IMR-90 (cell line): ENCODE results near the gene SIDT1.

Experiments used
- BHLHE40 ChIP-seq: fragments of 150-350 bp; IDR thresholded peaks from 2 replicates; pipeline ENCODE4 v1.6.1; 2016; ENCODE audit warnings: mild to moderate bottlenecking, low read depth, low read length
- CHD1 ChIP-seq: IDR thresholded peaks from 2 replicates; pipeline ENCODE4 v1.6.1; 2012; ENCODE audit warnings: low read depth, low read length, improper control_type of control experiment
- CTCF ChIP-seq: conservative IDR thresholded peaks from 2 replicates; pipeline ENCODE4 v1.5.1; 2012; ENCODE audit warnings: mild to moderate bottlenecking, low read depth, low read length, improper control_type of control experiment
- ELK1 ChIP-seq: fragments of 150-350 bp; IDR thresholded peaks from 2 replicates; pipeline ENCODE4 v1.6.1; 2016; ENCODE audit warnings: low read depth, mild to moderate bottlenecking, low read length, moderate library complexity, borderline replicate concordance
- FOS ChIP-seq: fragments of 150-350 bp; IDR thresholded peaks from 2 replicates; pipeline ENCODE4 v1.6.1; 2016; ENCODE audit warnings: low read depth, low read length
- MAFK ChIP-seq: IDR thresholded peaks from 2 replicates; pipeline ENCODE4 v1.6.1; 2012; ENCODE audit warnings: low read depth, low read length, improper control_type of control experiment
- MAZ ChIP-seq: IDR thresholded peaks from 2 replicates; pipeline ENCODE4 v1.6.1; 2012; ENCODE audit warnings: low read depth, mild to moderate bottlenecking, low read length, improper control_type of control experiment, moderate library complexity, borderline replicate concordance
- MXI1 ChIP-seq: IDR thresholded peaks from 2 replicates; pipeline ENCODE4 v1.6.1; 2012; ENCODE audit warnings: low read depth, mild to moderate bottlenecking, low read length, moderate library complexity, borderline replicate concordance
- POLR2A ChIP-seq: IDR thresholded peaks from 2 replicates; pipeline ENCODE4 v1.6.1; 2012; ENCODE audit warnings: mild to moderate bottlenecking, low read depth, low read length
- RAD21 ChIP-seq: IDR thresholded peaks from 2 replicates; pipeline ENCODE4 v1.6.1; 2012; ENCODE audit warnings: low read length, improper control_type of control experiment
- RFX5 ChIP-seq: IDR thresholded peaks from 2 replicates; pipeline ENCODE4 v1.8.0; 2012; ENCODE audit warnings: low read depth, mild to moderate bottlenecking, low read length, moderate library complexity
- SMC3 ChIP-seq: fragments of 150-350 bp; IDR thresholded peaks from 2 replicates; pipeline ENCODE4 v1.6.1; 2016; ENCODE audit warnings: low read depth, mild to moderate bottlenecking, antibody characterized with exemption, low read length, moderate library complexity
- USF2 ChIP-seq: fragments of 150-350 bp; IDR thresholded peaks from 2 replicates; pipeline ENCODE4 v1.6.1; 2017; ENCODE audit warnings: mild to moderate bottlenecking, antibody characterized with exemption, low read length, low read depth

- TF ChIP-seq FOS = no peak
- no peak for TF ChIP-seq POLR2A
- no peak for TF ChIP-seq CTCF
- no peak for TF ChIP-seq RFX5
- no peak for TF ChIP-seq ELK1
- no peak for TF ChIP-seq BHLHE40
- TF ChIP-seq MAZ = no peak
- no peak for TF ChIP-seq SMC3
- no peak for TF ChIP-seq MXI1
- no peak for TF ChIP-seq CHD1
- TF ChIP-seq USF2 = no peak
- no peak for TF ChIP-seq MAFK
- TF ChIP-seq RAD21 = no peak
Measured at GRCh38 chr3:113557374-113557773, 25.0 kb downstream of the SIDT1 start.
